Astrocyte (in vitro differentiated cells and primary cell): Measurements from ENCODE around the gene PEX3. TPM values are rescaled to one million over a fixed set of nuclear protein-coding genes. Genes with fewer than 3 reads are reported as not detected.

Source experiments
- DNase-seq: peaks from one replicate; pipeline ENCODE4 v3.0.0-alpha.2; 2010; ENCODE audit warnings: low read depth
- FAIRE-seq: peaks from 2 replicates; lab custom pipeline; 2011; peaks lifted over from hg19 to GRCh38; lab: Jason Lieb, UNC
- H2AFZ ChIP-seq: 2 replicates; pipeline ENCODE4 v1.6.0; 2012; ENCODE audit warnings: low read depth, low read length, inconsistent platforms
- H3K27ac ChIP-seq: 2 replicates; pipeline ENCODE4 v1.5.1; 2011; ENCODE audit warnings: low read depth, low read length, inconsistent platforms
- H3K27me3 ChIP-seq: 2 replicates; pipeline ENCODE4 v1.6.0; 2011; ENCODE audit warnings: low read length, inconsistent platforms; ENCODE audit not compliant: insufficient read depth
- H3K36me3 ChIP-seq: 2 replicates; pipeline ENCODE4 v1.5.1; 2011; ENCODE audit warnings: low read length, inconsistent platforms; ENCODE audit not compliant: insufficient read depth
- H3K4me1 ChIP-seq: 2 replicates; pipeline ENCODE4 v1.5.1; 2011; ENCODE audit warnings: low read length, inconsistent platforms; ENCODE audit not compliant: insufficient read depth
- H3K4me2 ChIP-seq: 2 replicates; pipeline ENCODE4 v1.6.0; 2012; ENCODE audit warnings: low read length, inconsistent platforms
- H3K4me3 ChIP-seq: 2 replicates; pipeline ENCODE4 v1.5.1; 2011; ENCODE audit warnings: low read depth, mild to moderate bottlenecking, low read length, inconsistent platforms; ENCODE audit not compliant: insufficient read depth
- H3K79me2 ChIP-seq: 2 replicates; pipeline ENCODE4 v1.6.0; 2012; ENCODE audit warnings: mild to moderate bottlenecking, low read length, inconsistent platforms; ENCODE audit not compliant: insufficient read depth
- H3K9ac ChIP-seq: 2 replicates; pipeline ENCODE4 v1.6.0; 2012; ENCODE audit warnings: mild to moderate bottlenecking, low read length, inconsistent platforms
- H3K9me3 ChIP-seq: 2 replicates; pipeline ENCODE4 v1.5.1; 2012; ENCODE audit warnings: low read depth, mild to moderate bottlenecking, low read length, inconsistent platforms; ENCODE audit not compliant: insufficient read depth
- H4K20me1 ChIP-seq: 2 replicates; pipeline ENCODE4 v1.6.0; 2012; ENCODE audit warnings: low read length, inconsistent platforms; ENCODE audit not compliant: insufficient read depth
- H3K27ac Mint-ChIP-seq: one replicate; pipeline ENCODE4 v1.8.0; 2021; ENCODE audit warnings: mild to moderate bottlenecking, mixed read lengths; ENCODE audit not compliant: unreplicated experiment
- H3K27me3 Mint-ChIP-seq: one replicate; pipeline ENCODE4 v1.8.0; 2021; ENCODE audit warnings: low read depth, mixed read lengths; ENCODE audit not compliant: unreplicated experiment
- H3K36me3 Mint-ChIP-seq: one replicate; pipeline ENCODE4 v1.8.0; 2021; ENCODE audit warnings: low read depth, mixed read lengths; ENCODE audit not compliant: unreplicated experiment
- H3K4me1 Mint-ChIP-seq: one replicate; pipeline ENCODE4 v1.8.0; 2021; ENCODE audit warnings: low read depth, mixed read lengths; ENCODE audit not compliant: unreplicated experiment
- H3K4me3 Mint-ChIP-seq: one replicate; pipeline ENCODE4 v1.8.0; 2021; ENCODE audit warnings: mild to moderate bottlenecking, moderate library complexity, mixed read lengths; ENCODE audit not compliant: unreplicated experiment
- H3K9me3 Mint-ChIP-seq: one replicate; pipeline ENCODE4 v1.8.0; 2021; ENCODE audit warnings: mild to moderate bottlenecking, mixed read lengths; ENCODE audit not compliant: unreplicated experiment
- EZH2 ChIP-seq: IDR thresholded peaks from 2 replicates; pipeline ENCODE4 v1.6.1; 2012; ENCODE audit warnings: mild to moderate bottlenecking, low read length, inconsistent platforms; ENCODE audit not compliant: insufficient read depth
- total RNA-seq: library from RNA; stranded (reverse); gene quantifications from 2 replicates; pipeline ENCODE4 v1.2.1, GENCODE V29; 2021
- TF ChIP-seq, protein P1 (sequence below): IDR thresholded peaks from 2 replicates; pipeline ENCODE4 v1.5.1; 2011; ENCODE audit warnings: low read depth, mild to moderate bottlenecking, inconsistent platforms, low read length, moderate library complexity; ENCODE audit not compliant: insufficient read depth

PEX3 gene
- total RNA-seq, 1 donor from 2014 or later: 14.2 TPM

GRCh38 chr6:143471822-143472221, 21.2 kb downstream of the PEX3 start:
- Mint-ChIP-seq H3K27me3 (no peaks in the 10 kb centered on the region), H3K9me3 (no peaks in the 10 kb centered on the region), H3K36me3 (peaks cover 20% of the 10 kb centered on the region), H3K27ac (no peak overlapping the region), H3K4me3 (no peak overlapping the region), H3K4me1 (no peaks in the 10 kb centered on the region)
- no peaks in the 10 kb centered on the region for H3K4me1 ChIP-seq
- no peaks in the 10 kb centered on the region for H3K9me3 ChIP-seq
- H3K36me3 ChIP-seq: peaks cover 9% of the 10 kb centered on the region
- no peak for DNase-seq
- no peak overlapping the region for H3K4me2 ChIP-seq
- H3K27me3 ChIP-seq: no peaks in the 10 kb centered on the region
- no peak for TF ChIP-seq EZH2
- TF ChIP-seq, protein P1, sequence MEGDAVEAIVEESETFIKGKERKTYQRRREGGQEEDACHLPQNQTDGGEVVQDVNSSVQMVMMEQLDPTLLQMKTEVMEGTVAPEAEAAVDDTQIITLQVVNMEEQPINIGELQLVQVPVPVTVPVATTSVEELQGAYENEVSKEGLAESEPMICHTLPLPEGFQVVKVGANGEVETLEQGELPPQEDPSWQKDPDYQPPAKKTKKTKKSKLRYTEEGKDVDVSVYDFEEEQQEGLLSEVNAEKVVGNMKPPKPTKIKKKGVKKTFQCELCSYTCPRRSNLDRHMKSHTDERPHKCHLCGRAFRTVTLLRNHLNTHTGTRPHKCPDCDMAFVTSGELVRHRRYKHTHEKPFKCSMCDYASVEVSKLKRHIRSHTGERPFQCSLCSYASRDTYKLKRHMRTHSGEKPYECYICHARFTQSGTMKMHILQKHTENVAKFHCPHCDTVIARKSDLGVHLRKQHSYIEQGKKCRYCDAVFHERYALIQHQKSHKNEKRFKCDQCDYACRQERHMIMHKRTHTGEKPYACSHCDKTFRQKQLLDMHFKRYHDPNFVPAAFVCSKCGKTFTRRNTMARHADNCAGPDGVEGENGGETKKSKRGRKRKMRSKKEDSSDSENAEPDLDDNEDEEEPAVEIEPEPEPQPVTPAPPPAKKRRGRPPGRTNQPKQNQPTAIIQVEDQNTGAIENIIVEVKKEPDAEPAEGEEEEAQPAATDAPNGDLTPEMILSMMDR: no peak
- H3K27ac ChIP-seq: no peak overlapping the region
- H4K20me1 ChIP-seq: no peaks in the 10 kb centered on the region
- no peak overlapping the region for H3K9ac ChIP-seq
- no peak overlapping the region for H3K4me3 ChIP-seq
- no peaks in the 10 kb centered on the region for H3K79me2 ChIP-seq
- no peak overlapping the region for H2AFZ ChIP-seq
- no peak for FAIRE-seq

DNA sequence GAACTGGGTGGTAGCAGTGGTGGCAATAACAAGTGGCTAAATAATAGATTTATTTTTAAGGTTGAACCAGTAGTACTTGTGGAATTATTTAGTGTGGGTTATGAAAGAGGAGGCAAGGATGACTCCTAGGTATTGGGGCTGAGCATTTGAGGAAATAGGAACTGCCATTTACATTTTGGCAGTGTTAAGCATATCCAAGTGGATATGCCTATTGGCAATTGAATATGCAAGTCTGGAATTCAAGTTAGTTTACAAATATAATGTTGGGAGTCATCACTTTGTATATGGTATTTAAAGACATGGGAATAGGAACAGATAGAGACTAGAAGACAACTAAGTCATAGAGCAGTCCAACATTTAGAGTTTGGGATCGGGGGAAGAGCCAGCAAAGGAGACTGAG, 25.9 kb downstream of the PEX3 start:
- no peak overlapping the region for H3K27ac Mint-ChIP-seq

DNA sequence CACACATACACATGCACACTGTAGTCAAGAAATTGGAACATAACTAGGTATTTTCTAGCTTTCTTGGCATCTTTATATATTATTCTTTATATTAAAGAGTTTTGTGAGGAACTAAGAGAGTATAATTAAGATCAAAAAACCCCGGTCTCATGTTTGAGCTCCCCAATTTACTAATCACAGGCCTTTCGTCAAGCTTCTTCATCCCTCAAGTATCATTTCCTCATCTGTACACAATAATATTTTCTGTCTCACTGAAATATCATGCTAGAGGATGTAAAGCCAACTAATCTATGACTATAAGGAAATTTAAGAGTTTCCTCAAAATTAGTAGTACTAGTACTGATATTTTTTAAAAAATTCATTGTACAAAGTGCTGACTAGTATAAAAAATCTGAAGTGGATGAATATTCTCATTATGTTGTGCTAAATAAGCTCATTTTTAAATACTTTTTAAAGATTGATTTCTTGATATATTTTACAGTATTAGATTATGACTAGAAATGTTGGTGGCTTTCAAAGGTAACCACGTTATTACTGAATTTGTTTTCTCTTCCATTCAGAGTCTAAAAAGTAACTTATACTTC, 28.0 kb downstream of the PEX3 start:
- Histone ChIP-seq H4K20me1 (no peaks in the 10 kb centered on the region), H3K9ac (no peak overlapping the region), H3K27me3 (no peaks in the 10 kb centered on the region), H3K4me2 (no peak overlapping the region), H3K27ac (no peak overlapping the region), H3K9me3 (no peaks in the 10 kb centered on the region), H3K36me3 (no peaks in the 10 kb centered on the region), H3K4me1 (no peaks in the 10 kb centered on the region), H3K79me2 (no peaks in the 10 kb centered on the region), H3K4me3 (no peak overlapping the region), H2AFZ (no peak overlapping the region)
- no peak for TF ChIP-seq EZH2
- TF ChIP-seq, protein P1: no peak
- Mint-ChIP-seq H3K9me3 (no peaks in the 10 kb centered on the region), H3K36me3 (peaks cover 12% of the 10 kb centered on the region), H3K4me1 (peaks cover 3% of the 10 kb centered on the region), H3K27ac (no peak overlapping the region), H3K4me3 (no peak overlapping the region), H3K27me3 (no peaks in the 10 kb centered on the region)
- no peak for FAIRE-seq
- no peak for DNase-seq

More for the DNA sequence above, 25.9 kb downstream of the PEX3 start:
- H3K4me2 ChIP-seq: no peak overlapping the region
- no peaks in the 10 kb centered on the region for H3K79me2 ChIP-seq
- peaks cover 9% of the 10 kb centered on the region for H3K36me3 ChIP-seq
- H3K9ac ChIP-seq: no peak overlapping the region
- H3K27ac ChIP-seq: no peak overlapping the region
- DNase-seq (no peak), FAIRE-seq (no peak)
- H2AFZ ChIP-seq: no peak overlapping the region
- no peak for TF ChIP-seq EZH2
- TF ChIP-seq, protein P1: no peak
- Mint-ChIP-seq H3K27me3 (no peaks in the 10 kb centered on the region), H3K36me3 (peaks cover 21% of the 10 kb centered on the region), H3K4me1 (no peaks in the 10 kb centered on the region), H3K4me3 (no peak overlapping the region), H3K9me3 (no peaks in the 10 kb centered on the region)
- H4K20me1 ChIP-seq: no peaks in the 10 kb centered on the region
- no peak overlapping the region for H3K4me3 ChIP-seq
- no peaks in the 10 kb centered on the region for H3K4me1 ChIP-seq
- H3K27me3 ChIP-seq: no peaks in the 10 kb centered on the region
- H3K9me3 ChIP-seq: no peaks in the 10 kb centered on the region
